HCT116 (cell line): ENCODE measurements around the gene TMPRSS9. TPM values are rescaled to one million over a fixed set of nuclear protein-coding genes. Genes with fewer than 3 reads are reported as not detected.
A peak's percentile ranks its signal among the peaks of the same experiment; 100 is the strongest.

ENCODE experiments used
- ATAC-seq: fragments of 200-7000 bp; cut with Tn5 transposase; 2 replicates; pipeline ENCODE4 v1.9.1; 2020; ENCODE audit warnings: mild to moderate bottlenecking, moderate library complexity
- BruUV-seq: library from RNA; stranded (reverse); fragments of 400-500 nt; replicated peaks from 2 replicates; lab custom pipeline; 2021; lab: Mats Ljungman, UMichigan
- CTCF ChIA-PET: fragments of 300-600 bp; sonication (Branson Sonifier 250); formaldehyde crosslinking; loops from one replicate; lab custom pipeline; 2021; ENCODE audit warnings: antibody characterized with exemption; lab: Charles Lee
- POLR2A ChIA-PET: fragments of 300-600, 350-600 bp; sonication (Branson Sonifier 250); formaldehyde crosslinking; loops from one replicate; lab custom pipeline; 2021; ENCODE audit warnings: antibody characterized with exemption; lab: Charles Lee
- RAD21 ChIA-PET, 2 experiments: fragments of 300-600 bp; sonication (Branson Sonifier 250); formaldehyde crosslinking; loops; one replicate each; lab custom pipeline; 2023; ENCODE audit warnings: low total read pairs in 2 of 2; ENCODE audit not compliant: uncharacterized antibody in 2 of 2, unreplicated experiment in 2 of 2, low non-redundant PET in 1 of 2; lab: Charles Lee
- DNase-seq: peaks from one replicate; pipeline ENCODE4 v3.0.0-alpha.2; 2010; ENCODE audit warnings: low read depth, low spot score
- H2AFZ ChIP-seq: fragments of 200-600 bp; shearing (Covaris generic), sonication (generic); 2 replicates; pipeline ENCODE4 v1.6.1; 2017; ENCODE audit warnings: low read depth, mixed run types, mixed read lengths, antibody characterized with exemption, low read length; ENCODE audit not compliant: poor library complexity, severe bottlenecking
- H3K27ac ChIP-seq: 2 replicates; pipeline ENCODE4 v1.5.1; 2012; ENCODE audit warnings: low read depth, low read length
- H3K27me3 ChIP-seq: fragments of 200-600 bp; sonication (generic); 2 replicates; pipeline ENCODE4 v1.6.1; 2016; ENCODE audit warnings: mixed run types, low read length, mixed read lengths; ENCODE audit not compliant: insufficient read depth
- H3K36me3 ChIP-seq, 2 experiments: fragments of 200-500 bp in 1 of 2; fragments of 200-600 bp in 1 of 2; sonication (Bioruptor generic) in 1 of 2; sonication (generic) in 1 of 2; 2 replicates each; pipeline versions ENCODE4 v1.5.1 to v1.6.1; 2014 to 2016; ENCODE audit warnings: low read length in 2 of 2, inconsistent platforms in 1 of 2, mixed read lengths in 1 of 2, mixed run types in 1 of 2; ENCODE audit not compliant: insufficient read depth in 2 of 2, control insufficient read depth in 1 of 2
- H3K4me1 ChIP-seq, 2 experiments: fragments of 200-600 bp in 1 of 2; sonication (generic) in 1 of 2; 2 replicates each; pipeline versions ENCODE4 v1.5.1 to v1.6.1; 2012 to 2017; ENCODE audit warnings: low read length in 2 of 2, inconsistent platforms in 1 of 2, mild to moderate bottlenecking in 1 of 2, mixed read lengths in 1 of 2, mixed run types in 1 of 2, moderate library complexity in 1 of 2; ENCODE audit not compliant: insufficient read depth in 2 of 2, control insufficient read depth in 1 of 2
- H3K4me2 ChIP-seq: fragments of 200-600 bp; sonication (generic); 2 replicates; pipeline ENCODE4 v1.6.1; 2017; ENCODE audit warnings: mixed run types, low read length, mixed read lengths
- H3K4me3 ChIP-seq, 2 experiments: fragments of 200-600 bp in 1 of 2; sonication (generic) in 1 of 2; replicated peaks in 1 of 2; 2 replicates each; pipeline ENCODE4 v1.5.1; 2011 to 2016; ENCODE audit warnings: low read length in 2 of 2, control low read depth in 1 of 2, low read depth in 1 of 2, mild to moderate bottlenecking in 1 of 2, mixed read lengths in 1 of 2, mixed run types in 1 of 2
- H3K79me2 ChIP-seq: fragments of 200-600 bp; sonication (generic); 2 replicates; pipeline ENCODE4 v1.6.1; 2017; ENCODE audit warnings: mild to moderate bottlenecking, mixed run types, low read length, moderate library complexity, mixed read lengths; ENCODE audit not compliant: insufficient read depth
- H3K9ac ChIP-seq: fragments of 200-600 bp; sonication (generic); 2 replicates; pipeline ENCODE4 v1.6.1; 2016; ENCODE audit warnings: low read length, mixed read lengths
- H3K9me2 ChIP-seq: fragments of 200-600 bp; sonication (generic), shearing (Covaris generic); 2 replicates; pipeline ENCODE4 v1.6.1; 2017; ENCODE audit warnings: mixed run types, mild to moderate bottlenecking, moderate library complexity; ENCODE audit not compliant: insufficient read depth
- H3K9me3 ChIP-seq, 2 experiments: fragments of 200-500 bp in 1 of 2; fragments of 200-600 bp in 1 of 2; sonication (Bioruptor generic) in 1 of 2; sonication (generic) in 1 of 2; 2 replicates each; pipeline ENCODE4 v1.6.1; 2014 to 2017; ENCODE audit warnings: low read length in 2 of 2, mixed read lengths in 2 of 2, inconsistent platforms in 1 of 2, low read depth in 1 of 2, mild to moderate bottlenecking in 1 of 2, mixed run types in 1 of 2, moderate library complexity in 1 of 2; ENCODE audit not compliant: control insufficient read depth in 1 of 2, insufficient read depth in 1 of 2
- H4K20me1 ChIP-seq: fragments of 200-600 bp; sonication (generic), shearing (Covaris generic); 2 replicates; pipeline ENCODE4 v1.6.1; 2017; ENCODE audit warnings: mixed run types, mild to moderate bottlenecking, moderate library complexity; ENCODE audit not compliant: insufficient read depth
- POLR2AphosphoS5 ChIP-seq: IDR thresholded peaks from 2 replicates; pipeline ENCODE4 v1.6.1; 2011; ENCODE audit warnings: mild to moderate bottlenecking, low read depth, low read length, moderate library complexity
- RAD21 ChIP-seq: IDR thresholded peaks from 2 replicates; pipeline ENCODE4 v1.6.1; 2012; ENCODE audit warnings: low read depth, mild to moderate bottlenecking
- ZFX ChIP-seq: fragments of 450-650 bp; IDR thresholded peaks from 2 replicates; pipeline ENCODE4 v1.6.1; 2017
- intact Hi-C: fragments of 100-400 bp; cut with micrococcal nuclease; formaldehyde crosslinking; loops from 2 replicates; pipeline ENCODE4 v1.10.0; 2022
- total RNA-seq: library from RNA; stranded (reverse); gene quantifications from one replicate; pipeline ENCODE4 v1.2.1, GENCODE V29; 2021; ENCODE audit not compliant: unreplicated experiment
- TF ChIP-seq, protein P1 (sequence below): IDR thresholded peaks from 2 replicates; pipeline ENCODE4 v1.6.1; 2012
- TF ChIP-seq, protein P2 (sequence below): IDR thresholded peaks from 2 replicates; pipeline ENCODE4 v1.6.1; 2012
- TF ChIP-seq, protein P3 (sequence below), 3 experiments: fragments of 200-600 bp in 1 of 3; sonication (generic) in 1 of 3; IDR thresholded peaks in 2 of 3; conservative IDR thresholded peaks in 1 of 3; 2 replicates each; pipeline ENCODE4 v1.5.1; 2012 to 2017; ENCODE audit warnings: low read depth in 2 of 3, low read length in 2 of 3, antibody characterized with exemption in 1 of 3, borderline replicate concordance in 1 of 3, control low read depth in 1 of 3, mild to moderate bottlenecking in 1 of 3, mixed read lengths in 1 of 3, mixed run types in 1 of 3, moderate library complexity in 1 of 3; ENCODE audit not compliant: insufficient read depth in 1 of 3
- TF ChIP-seq, protein P4 (sequence below): IDR thresholded peaks from 2 replicates; pipeline ENCODE4 v1.6.1; 2011; ENCODE audit warnings: mild to moderate bottlenecking, low read length, moderate library complexity; ENCODE audit not compliant: insufficient replicate concordance; ENCODE audit errors: extremely low read depth

The TMPRSS9 gene
- total RNA-seq, 1 experiment from 2014 or later, result not detected

DNA sequence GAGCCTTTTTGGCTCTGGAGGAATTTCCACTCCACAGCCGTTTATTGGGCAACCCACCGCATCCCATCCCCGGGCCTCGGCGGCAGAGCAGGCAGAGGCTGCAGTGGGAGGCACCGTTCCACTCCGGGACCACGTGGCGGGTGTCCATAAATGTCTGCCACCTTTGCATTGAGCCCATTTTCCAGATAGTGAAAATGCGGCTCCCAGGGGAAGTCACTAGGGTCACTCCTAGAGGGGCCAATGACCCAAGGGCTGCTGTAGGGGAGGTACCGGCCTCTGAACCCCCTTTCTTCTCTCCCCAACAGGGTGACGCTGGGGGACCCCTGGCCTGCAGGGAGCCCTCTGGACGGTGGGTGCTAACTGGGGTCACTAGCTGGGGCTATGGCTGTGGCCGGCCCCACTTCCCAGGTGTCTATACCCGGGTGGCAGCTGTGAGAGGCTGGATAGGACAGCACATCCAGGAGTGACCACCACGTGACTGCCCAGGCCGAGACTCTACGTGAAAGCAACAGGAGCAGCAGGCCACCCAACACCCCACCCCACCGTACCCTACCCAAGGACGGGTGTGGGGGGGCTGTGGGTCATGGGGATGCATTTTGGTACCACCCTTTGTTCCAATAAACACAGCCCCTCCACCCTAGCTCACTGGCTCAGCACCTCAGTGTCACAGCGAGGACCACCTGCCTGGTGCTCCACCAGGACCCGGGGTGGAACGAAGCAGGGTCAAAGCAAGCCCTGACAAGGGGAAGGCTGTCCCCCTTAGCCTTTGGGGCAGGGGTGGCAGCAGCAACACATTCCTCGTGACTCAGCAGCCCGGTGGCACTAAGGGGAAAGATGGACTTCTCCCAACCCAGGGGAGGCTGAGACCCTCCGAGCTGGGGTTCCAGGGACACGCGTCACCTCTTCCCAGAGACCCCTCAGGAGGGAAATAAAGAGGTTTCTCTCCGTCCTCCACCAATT, 65.8 kb downstream of the TMPRSS9 start:
- Histone ChIP-seq H3K9me2 (no peaks in the 10 kb centered on the region), H2AFZ (no peak overlapping the region), H3K9me3 (no peaks in the 10 kb centered on the region), H3K27me3 (no peaks in the 10 kb centered on the region), H3K9ac (peak overlapping the region; percentile 100), H3K27ac (peak overlapping the region; percentile 88), H3K4me2 (peak overlapping the region; percentile 99), H4K20me1 (peaks cover 5% of the 10 kb centered on the region; the same call in 1 of the 2 replicates), H3K79me2 (peaks cover 49% of the 10 kb centered on the region), H3K4me3 (peak overlapping the region; percentile 90 to 97), H3K36me3 (peaks cover 11 to 36% of the 10 kb centered on the region in 2 experiments; a peak in 3 of 4 replicates), H3K4me1 (peaks cover 6 to 25% of the 10 kb centered on the region in 2 experiments; a peak in 3 of 4 replicates)
- TF ChIP-seq RAD21, result no peak
- TF ChIP-seq, protein P1, sequence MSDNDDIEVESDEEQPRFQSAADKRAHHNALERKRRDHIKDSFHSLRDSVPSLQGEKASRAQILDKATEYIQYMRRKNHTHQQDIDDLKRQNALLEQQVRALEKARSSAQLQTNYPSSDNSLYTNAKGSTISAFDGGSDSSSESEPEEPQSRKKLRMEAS, result no peak
- TF ChIP-seq, protein P2, sequence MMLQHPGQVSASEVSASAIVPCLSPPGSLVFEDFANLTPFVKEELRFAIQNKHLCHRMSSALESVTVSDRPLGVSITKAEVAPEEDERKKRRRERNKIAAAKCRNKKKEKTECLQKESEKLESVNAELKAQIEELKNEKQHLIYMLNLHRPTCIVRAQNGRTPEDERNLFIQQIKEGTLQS, result no peak
- ChIA-PET POLR2A (no interaction called here), CTCF (no interaction called here), RAD21 (no interaction called here)
- ATAC-seq (no peak), DNase-seq (no peak)
- no TSS peak for BruUV-seq
- intact Hi-C loops, result no loop called here

DNA sequence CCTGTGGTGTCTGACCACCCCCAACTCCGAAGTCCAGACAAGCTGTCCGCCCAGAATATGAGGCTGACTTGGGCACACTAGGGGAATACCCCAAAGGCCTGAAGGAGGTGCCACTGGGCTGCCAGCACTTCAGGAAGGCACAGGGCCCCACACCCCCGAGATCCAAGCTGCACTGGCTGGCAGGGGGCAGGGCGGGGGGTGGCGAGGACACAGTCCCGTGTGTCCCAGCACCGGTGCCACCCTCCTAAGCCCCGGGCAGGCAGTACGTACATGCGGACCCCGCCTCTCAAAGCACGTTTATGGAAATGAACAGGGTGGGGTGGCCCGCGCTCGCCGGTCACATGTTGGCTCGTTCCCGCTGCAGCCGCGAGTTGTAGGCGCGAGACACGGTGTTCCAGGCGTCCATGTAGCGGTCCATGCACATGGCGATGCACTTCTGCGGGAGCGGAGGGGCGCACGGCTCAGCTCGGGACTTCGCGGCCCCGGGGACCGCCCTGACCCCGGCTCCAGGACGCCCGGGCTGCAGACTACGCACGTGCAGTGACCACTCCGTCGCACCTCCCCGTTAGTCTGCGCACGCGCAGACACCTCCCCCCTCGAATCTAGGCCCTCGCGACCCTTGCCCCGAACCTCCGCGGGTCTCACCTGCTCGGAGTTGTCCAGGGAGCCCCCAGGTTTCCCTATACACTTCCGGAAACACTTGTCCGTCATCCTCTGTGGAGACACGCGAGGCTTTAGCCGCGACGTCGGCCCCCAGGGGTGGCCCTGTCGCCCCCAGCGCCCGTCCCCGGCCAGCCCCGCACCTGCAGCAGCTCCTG, 66.8 kb downstream of the TMPRSS9 start:
- H3K27ac ChIP-seq, result peak overlapping the region; percentile 88
- RAD21 ChIA-PET, result no interaction called here
- H3K4me3 ChIP-seq, result peak overlapping the region; percentile 90 to 97
- H3K9ac ChIP-seq, result peak overlapping the region; percentile 100
- DNase-seq, result peak; percentile 16
- peak overlapping the region; percentile 99 for H3K4me2 ChIP-seq
- H3K79me2 ChIP-seq, result peaks cover 47% of the 10 kb centered on the region
- CTCF ChIA-PET, result interaction anchor here (0.9 to 1.4 kb wide), 3 partner anchors 153 to 210 kb away, joined by 3 to 7 read pairs (median 6); no protein-coding TSS in a partner anchor
- no peaks in the 10 kb centered on the region for H3K27me3 ChIP-seq
- POLR2A ChIA-PET, result interaction anchor here (0.5 to 1.6 kb wide), 5 partner anchors 15 to 49 kb away, joined by 3 to 13 read pairs (median 3); partner anchors contain the start of genes GADD45B and LMNB2
- H3K36me3 ChIP-seq, result peaks cover 14 to 44% of the 10 kb centered on the region in 2 experiments; a peak in 3 of 4 replicates
- no peaks in the 10 kb centered on the region for H3K9me3 ChIP-seq
- H3K4me1 ChIP-seq, result peaks cover 6 to 25% of the 10 kb centered on the region in 2 experiments; a peak in 3 of 4 replicates
- BruUV-seq, result TSS peak; percentile 70
- no peak overlapping the region for H2AFZ ChIP-seq
- no peaks in the 10 kb centered on the region for H3K9me2 ChIP-seq
- ATAC-seq, result peak; percentile 51
- peaks cover 5% of the 10 kb centered on the region; the same call in 1 of the 2 replicates for H4K20me1 ChIP-seq
- intact Hi-C loops, result no loop called here
- TF ChIP-seq, protein P2, result no peak
- no peak for TF ChIP-seq POLR2AphosphoS5
- TF ChIP-seq, protein P1, result peak; percentile 81
- no peak for TF ChIP-seq ZFX
- no peak for TF ChIP-seq RAD21
- TF ChIP-seq, protein P3, sequence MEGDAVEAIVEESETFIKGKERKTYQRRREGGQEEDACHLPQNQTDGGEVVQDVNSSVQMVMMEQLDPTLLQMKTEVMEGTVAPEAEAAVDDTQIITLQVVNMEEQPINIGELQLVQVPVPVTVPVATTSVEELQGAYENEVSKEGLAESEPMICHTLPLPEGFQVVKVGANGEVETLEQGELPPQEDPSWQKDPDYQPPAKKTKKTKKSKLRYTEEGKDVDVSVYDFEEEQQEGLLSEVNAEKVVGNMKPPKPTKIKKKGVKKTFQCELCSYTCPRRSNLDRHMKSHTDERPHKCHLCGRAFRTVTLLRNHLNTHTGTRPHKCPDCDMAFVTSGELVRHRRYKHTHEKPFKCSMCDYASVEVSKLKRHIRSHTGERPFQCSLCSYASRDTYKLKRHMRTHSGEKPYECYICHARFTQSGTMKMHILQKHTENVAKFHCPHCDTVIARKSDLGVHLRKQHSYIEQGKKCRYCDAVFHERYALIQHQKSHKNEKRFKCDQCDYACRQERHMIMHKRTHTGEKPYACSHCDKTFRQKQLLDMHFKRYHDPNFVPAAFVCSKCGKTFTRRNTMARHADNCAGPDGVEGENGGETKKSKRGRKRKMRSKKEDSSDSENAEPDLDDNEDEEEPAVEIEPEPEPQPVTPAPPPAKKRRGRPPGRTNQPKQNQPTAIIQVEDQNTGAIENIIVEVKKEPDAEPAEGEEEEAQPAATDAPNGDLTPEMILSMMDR (IDR thresholded peaks at IDR 0.05 in 2 of 3, conservative IDR thresholded peaks at IDR 0.05 in 1 of 3; ENCODE audit: borderline replicate concordance in 1 of 3, insufficient read depth in 1 of 3, low read depth in 2 of 3, low read length in 2 of 3), result peak in 1 of 3 experiments; percentile 24; a peak in 1 of 6 replicates
- TF ChIP-seq, protein P4, sequence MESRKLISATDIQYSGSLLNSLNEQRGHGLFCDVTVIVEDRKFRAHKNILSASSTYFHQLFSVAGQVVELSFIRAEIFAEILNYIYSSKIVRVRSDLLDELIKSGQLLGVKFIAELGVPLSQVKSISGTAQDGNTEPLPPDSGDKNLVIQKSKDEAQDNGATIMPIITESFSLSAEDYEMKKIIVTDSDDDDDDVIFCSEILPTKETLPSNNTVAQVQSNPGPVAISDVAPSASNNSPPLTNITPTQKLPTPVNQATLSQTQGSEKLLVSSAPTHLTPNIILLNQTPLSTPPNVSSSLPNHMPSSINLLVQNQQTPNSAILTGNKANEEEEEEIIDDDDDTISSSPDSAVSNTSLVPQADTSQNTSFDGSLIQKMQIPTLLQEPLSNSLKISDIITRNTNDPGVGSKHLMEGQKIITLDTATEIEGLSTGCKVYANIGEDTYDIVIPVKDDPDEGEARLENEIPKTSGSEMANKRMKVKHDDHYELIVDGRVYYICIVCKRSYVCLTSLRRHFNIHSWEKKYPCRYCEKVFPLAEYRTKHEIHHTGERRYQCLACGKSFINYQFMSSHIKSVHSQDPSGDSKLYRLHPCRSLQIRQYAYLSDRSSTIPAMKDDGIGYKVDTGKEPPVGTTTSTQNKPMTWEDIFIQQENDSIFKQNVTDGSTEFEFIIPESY, result no peak
